Measurements from ENCODE around the gene PHYHD1.
A peak's percentile ranks its signal among the peaks of the same experiment; 100 is the strongest.

Gene PHYHD1

DNA sequence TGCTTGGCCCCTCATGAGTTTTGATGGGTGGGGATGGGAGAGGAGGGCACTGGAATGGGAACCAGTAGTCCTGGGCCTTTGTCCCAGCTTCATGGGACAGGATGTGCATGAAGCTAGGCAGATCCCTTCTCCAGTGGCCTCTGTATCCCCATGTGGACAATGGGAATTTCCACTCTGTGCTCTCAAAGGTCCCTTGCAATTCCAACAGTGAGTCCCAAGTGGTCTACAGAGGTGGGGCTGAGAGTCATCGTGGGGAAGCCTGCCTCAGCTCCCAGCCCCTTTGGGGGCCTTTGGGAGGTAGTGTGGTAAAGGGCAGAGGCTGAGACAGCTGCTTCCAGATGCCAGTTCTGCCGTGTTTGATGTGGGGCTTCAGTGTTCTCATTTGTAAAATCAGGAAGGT lies 1.9 kb upstream of the PHYHD1 start:
- ATAC-seq (ENCODE audit: low read depth) (no peak), DNase-seq (ENCODE audit: low spot score) (no peak)
- Histone ChIP-seq H3K27ac (ENCODE audit: poor library complexity, severe bottlenecking) (peak overlapping the region; percentile 100), H3K9me3 (ENCODE audit: severe bottlenecking) (no peaks in the 10 kb centered on the region), H3K4me1 (ENCODE audit: insufficient read depth, poor library complexity, severe bottlenecking) (peaks cover 24% of the 10 kb centered on the region), H3K27me3 (ENCODE audit: insufficient read depth, poor library complexity, severe bottlenecking) (no peaks in the 10 kb centered on the region), H3K36me3 (ENCODE audit: low read depth) (peaks cover 47% of the 10 kb centered on the region), H3K4me3 (ENCODE audit: severe bottlenecking) (no peak overlapping the region)
- TF ChIP-seq CTCF (IDR thresholded peaks at IDR 0.05; ENCODE audit: poor library complexity, severe bottlenecking), result no peak

DNA sequence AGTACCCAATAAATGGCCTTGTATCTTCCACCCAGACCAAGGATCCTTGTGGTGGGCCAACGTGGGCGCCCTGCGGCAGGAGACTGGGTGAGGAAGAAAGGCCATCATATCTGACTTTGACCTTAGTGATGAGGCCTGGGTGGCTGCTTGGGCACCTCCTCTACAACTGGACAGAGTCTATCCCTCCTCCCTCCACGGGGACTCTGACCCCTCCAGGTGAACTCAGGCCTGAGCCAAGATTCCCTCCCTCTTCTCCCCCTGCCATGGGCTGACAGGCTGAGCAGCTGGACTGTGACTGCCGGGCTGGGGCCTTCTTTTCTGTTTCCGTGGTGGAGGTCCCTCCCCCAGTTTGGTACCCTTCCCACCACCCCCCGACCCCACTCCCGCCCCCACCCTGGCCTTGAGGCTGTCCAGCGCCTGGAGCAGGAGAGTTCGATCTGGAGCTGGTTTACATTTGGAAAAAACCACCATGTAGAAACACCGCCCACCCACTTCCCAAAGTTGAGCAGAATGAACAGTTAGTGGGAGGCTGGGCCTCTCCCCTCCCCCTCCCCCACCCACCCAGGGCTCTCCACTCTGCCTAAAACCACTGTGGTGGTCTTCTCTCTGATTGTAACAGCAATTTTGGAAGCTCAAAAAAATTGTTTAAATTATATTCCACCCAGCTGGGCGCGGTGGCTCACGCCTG lies 1.2 kb upstream of the PHYHD1 start:
- DNase-seq (ENCODE audit: low spot score) (no peak), ATAC-seq (ENCODE audit: low read depth) (no peak)
- H3K27ac ChIP-seq (ENCODE audit: poor library complexity, severe bottlenecking), result peak overlapping the region; percentile 100
- H3K27me3 ChIP-seq (ENCODE audit: insufficient read depth, poor library complexity, severe bottlenecking), result no peaks in the 10 kb centered on the region
- H3K4me1 ChIP-seq (ENCODE audit: insufficient read depth, poor library complexity, severe bottlenecking), result peaks cover 18% of the 10 kb centered on the region
- no peaks in the 10 kb centered on the region for H3K9me3 ChIP-seq (ENCODE audit: severe bottlenecking)
- H3K4me3 ChIP-seq (ENCODE audit: severe bottlenecking), result no peak overlapping the region
- TF ChIP-seq CTCF (IDR thresholded peaks at IDR 0.05; ENCODE audit: poor library complexity, severe bottlenecking), result no peak
- peaks cover 40% of the 10 kb centered on the region for H3K36me3 ChIP-seq (ENCODE audit: low read depth)

DNA sequence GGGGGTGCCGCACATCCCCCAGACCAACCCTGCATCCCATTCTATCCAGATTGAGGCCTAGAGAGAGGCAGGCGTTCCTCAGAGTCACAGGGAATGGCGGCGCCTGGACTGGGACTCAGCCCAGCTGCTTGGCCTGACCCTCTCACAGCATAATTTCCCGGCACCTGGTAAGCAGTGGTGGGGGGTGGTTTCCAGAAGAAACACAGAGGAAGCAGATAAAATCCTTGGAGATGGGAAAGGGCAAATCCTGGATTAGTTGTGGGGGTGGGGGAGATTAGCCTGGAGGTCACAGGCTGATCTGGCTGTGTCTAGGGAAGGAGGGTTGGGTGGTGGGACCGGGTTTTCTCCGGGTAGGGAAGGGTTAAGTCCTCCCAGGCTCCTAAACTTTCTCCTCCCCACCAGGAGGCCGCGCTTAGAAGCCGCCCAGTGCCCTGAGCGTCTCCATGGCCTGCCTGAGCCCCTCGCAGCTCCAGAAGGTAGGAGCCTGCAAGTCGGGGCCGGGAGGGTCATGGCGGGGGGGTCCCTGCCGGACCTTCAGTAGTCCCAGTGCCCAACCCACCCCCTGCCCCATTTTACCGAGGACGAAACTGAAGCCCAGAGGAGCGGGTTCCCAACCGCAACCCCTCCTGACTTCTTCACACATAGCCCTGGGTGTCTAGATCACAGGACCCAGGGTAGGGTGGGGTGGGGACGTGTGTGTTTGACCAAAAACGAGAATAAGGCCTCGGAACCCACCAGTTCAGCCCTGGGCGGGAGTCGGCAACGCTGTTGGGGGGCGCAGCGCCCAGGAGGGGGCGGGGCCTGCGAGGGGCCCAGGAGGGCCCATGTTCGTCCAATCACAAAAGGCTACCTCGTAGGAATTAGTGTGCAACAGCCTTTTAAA lies 1.3 kb downstream of the PHYHD1 start:
- TF ChIP-seq CTCF (IDR thresholded peaks at IDR 0.05; ENCODE audit: poor library complexity, severe bottlenecking), result no peak
- H3K4me3 ChIP-seq (ENCODE audit: severe bottlenecking), result peak overlapping the region; percentile 30
- no peaks in the 10 kb centered on the region for H3K9me3 ChIP-seq (ENCODE audit: severe bottlenecking)
- no peak for DNase-seq (ENCODE audit: low spot score)
- H3K27ac ChIP-seq (ENCODE audit: poor library complexity, severe bottlenecking), result peak overlapping the region; percentile 33
- H3K36me3 ChIP-seq (ENCODE audit: low read depth), result peaks cover 15% of the 10 kb centered on the region
- peak; percentile 20; the same call in 2 of the 3 replicates for ATAC-seq (ENCODE audit: low read depth)
- H3K4me1 ChIP-seq (ENCODE audit: insufficient read depth, poor library complexity, severe bottlenecking), result peaks cover 10% of the 10 kb centered on the region
- H3K27me3 ChIP-seq (ENCODE audit: insufficient read depth, poor library complexity, severe bottlenecking), result no peaks in the 10 kb centered on the region

GRCh38 chr9:128923493-128923883 lies 2.7 kb downstream of the PHYHD1 start:
- no peaks in the 10 kb centered on the region for H3K9me3 ChIP-seq (ENCODE audit: severe bottlenecking)
- peaks cover 10% of the 10 kb centered on the region for H3K4me1 ChIP-seq (ENCODE audit: insufficient read depth, poor library complexity, severe bottlenecking)
- H3K27ac ChIP-seq (ENCODE audit: poor library complexity, severe bottlenecking), result no peak overlapping the region
- ATAC-seq (ENCODE audit: low read depth) (no peak), DNase-seq (ENCODE audit: low spot score) (no peak)
- TF ChIP-seq CTCF (IDR thresholded peaks at IDR 0.05; ENCODE audit: poor library complexity, severe bottlenecking), result no peak
- H3K36me3 ChIP-seq (ENCODE audit: low read depth), result peaks cover 6% of the 10 kb centered on the region; the same call in 1 of the 2 replicates
- no peak overlapping the region for H3K4me3 ChIP-seq (ENCODE audit: severe bottlenecking)
- H3K27me3 ChIP-seq (ENCODE audit: insufficient read depth, poor library complexity, severe bottlenecking), result no peaks in the 10 kb centered on the region

Data from RWPE2 (cell line).